CD14-positive monocyte (primary cell): ENCODE data around the gene TMEM40. TPM values are rescaled to one million over a fixed set of nuclear protein-coding genes. Genes with fewer than 3 reads are reported as not detected.

Experiments used
- DNase-seq, 3 donors: peaks; one replicate each; pipeline ENCODE4 v3.0.0-alpha.2; 2011 to 2022
- H2AFZ ChIP-seq: 2 replicates; pipeline ENCODE4 v1.6.0; 2012; ENCODE audit warnings: mild to moderate bottlenecking, low read depth, low read length, inconsistent platforms; ENCODE audit not compliant: insufficient read depth, poor library complexity, severe bottlenecking
- H3K27ac ChIP-seq, 2 donors: 1 replicate in 1 of 2; 2 replicates in 1 of 2; pipeline ENCODE4 v1.5.1; 2012 to 2013; ENCODE audit warnings: low read length in 2 of 2, control low read depth in 1 of 2, inconsistent platforms in 1 of 2, low read depth in 1 of 2, mild to moderate bottlenecking in 1 of 2
- H3K27me3 ChIP-seq, 2 donors: one replicate each; pipeline versions ENCODE4 v1.6.0 to v1.6.1; 2011 to 2013; ENCODE audit warnings: low read length in 2 of 2; ENCODE audit not compliant: control insufficient read depth in 2 of 2, insufficient read depth in 2 of 2
- H3K36me3 ChIP-seq, 2 donors: replicated peaks in 1 of 2; 1 replicate in 1 of 2; 2 replicates in 1 of 2; pipeline versions ENCODE4 v1.5.1 to v1.6.1; 2012 to 2013; ENCODE audit warnings: low read length in 2 of 2, control low read depth in 1 of 2, inconsistent platforms in 1 of 2, mild to moderate bottlenecking in 1 of 2; ENCODE audit not compliant: insufficient read depth in 2 of 2, control insufficient read depth in 1 of 2
- H3K4me1 ChIP-seq, 2 donors: 1 replicate in 1 of 2; 2 replicates in 1 of 2; pipeline versions ENCODE4 v1.5.1 to v1.6.1; 2012 to 2013; ENCODE audit warnings: low read length in 2 of 2, control low read depth in 1 of 2, inconsistent platforms in 1 of 2, mild to moderate bottlenecking in 1 of 2, moderate library complexity in 1 of 2; ENCODE audit not compliant: insufficient read depth in 2 of 2, control insufficient read depth in 1 of 2
- H3K4me2 ChIP-seq: replicated peaks from 2 replicates; pipeline ENCODE3; 2012; ENCODE audit warnings: low read length, moderate library complexity, mild to moderate bottlenecking; ENCODE audit not compliant: poor library complexity, severe bottlenecking; ENCODE audit errors: extremely low read depth
- H3K4me3 ChIP-seq, 3 experiments: fragments of 200-600 bp in 1 of 3; sonication (generic) in 1 of 3; replicated peaks in 1 of 3; 1 replicate in 2 of 3; 2 replicates in 1 of 3; pipeline ENCODE4 v1.5.1; 2011 to 2013; ENCODE audit warnings: low read length in 3 of 3, mild to moderate bottlenecking in 3 of 3, control low read depth in 2 of 3, low read depth in 2 of 3, inconsistent platforms in 1 of 3, moderate library complexity in 1 of 3
- H3K79me2 ChIP-seq: 2 replicates; pipeline ENCODE4 v1.6.0; 2012; ENCODE audit warnings: mild to moderate bottlenecking, control low read depth, inconsistent platforms, low read length, moderate library complexity; ENCODE audit not compliant: insufficient read depth
- H3K9ac ChIP-seq: 2 replicates; pipeline ENCODE4 v1.6.0; 2017; ENCODE audit warnings: low read length, mild to moderate bottlenecking; ENCODE audit not compliant: insufficient read depth, poor library complexity, severe bottlenecking
- H3K9me3 ChIP-seq, 2 donors: replicated peaks in 1 of 2; 1 replicate in 1 of 2; 2 replicates in 1 of 2; pipeline versions ENCODE4 v1.5.1 to v1.6.1; 2012 to 2013; ENCODE audit warnings: low read length in 2 of 2, control low read depth in 1 of 2; ENCODE audit not compliant: control insufficient read depth in 1 of 2, insufficient read depth in 1 of 2
- H4K20me1 ChIP-seq: 2 replicates; pipeline ENCODE4 v1.6.0; 2012; ENCODE audit warnings: mild to moderate bottlenecking, low read length, control low read depth, moderate library complexity; ENCODE audit not compliant: insufficient read depth
- H3K27ac Mint-ChIP-seq, 7 donors: one replicate each; pipeline ENCODE4 v1.8.0; 2020; ENCODE audit warnings: mild to moderate bottlenecking in 7 of 7, mixed read lengths in 7 of 7, moderate library complexity in 6 of 7, inconsistent platforms in 2 of 7
- H3K27me3 Mint-ChIP-seq, 3 donors: one replicate each; pipeline ENCODE4 v1.8.0; 2021 to 2022; ENCODE audit warnings: low read depth in 3 of 3, mild to moderate bottlenecking in 3 of 3, mixed read lengths in 3 of 3, moderate library complexity in 3 of 3, inconsistent platforms in 1 of 3
- H3K36me3 Mint-ChIP-seq, 2 donors: one replicate each; pipeline ENCODE4 v1.8.0; 2020; ENCODE audit warnings: mixed read lengths in 2 of 2, inconsistent platforms in 1 of 2, mild to moderate bottlenecking in 1 of 2
- H3K4me1 Mint-ChIP-seq: one replicate; pipeline ENCODE4 v1.8.0; 2020; ENCODE audit warnings: mild to moderate bottlenecking, mixed read lengths
- H3K4me3 Mint-ChIP-seq, 2 donors: one replicate each; pipeline ENCODE4 v1.8.0; 2020; ENCODE audit warnings: mild to moderate bottlenecking in 2 of 2, mixed read lengths in 2 of 2, moderate library complexity in 1 of 2
- H3K9me3 Mint-ChIP-seq, 7 donors: one replicate each; pipeline ENCODE4 v1.8.0; 2020 to 2022; ENCODE audit warnings: mixed read lengths in 7 of 7, mild to moderate bottlenecking in 6 of 7, moderate library complexity in 6 of 7, inconsistent platforms in 2 of 7
- WGBS: methylation state at CpG from one replicate; pipeline ENCODE4 v1.1.5; 2013; ENCODE audit warnings: missing lambda C conversion rate; ENCODE audit not compliant: insufficient coverage; 5-methylcytosine and 5-hydroxymethylcytosine counted together
- intact Hi-C, 2 donors: fragments of 100-400 bp; cut with micrococcal nuclease; formaldehyde crosslinking; loops; one replicate each; pipeline versions ENCODE4 v1.15.0 to v1.15.1; 2023
- polyA plus RNA-seq, 3 donors: library from polyadenylated mRNA; depleted of rRNA in 1 of 3; unstranded in 2 of 3; stranded (reverse) in 1 of 3; fragments of 300-500 nt in 2 of 3; fragments of >200 nt in 1 of 3; fragmentation: Illumina TruSeq in 2 of 3; gene quantifications; 1 replicate in 2 of 3; 2 replicates in 1 of 3; pipeline ENCODE4 v1.2.3, GENCODE V29; 2012 to 2021
- TF ChIP-seq, protein P1 (sequence below): fragments of 200-600 bp; IDR thresholded peaks from one replicate; pipeline ENCODE4 v1.8.0; 2022; ENCODE audit warnings: antibody characterized with exemption, mild to moderate bottlenecking

The TMEM40 gene
- polyA plus RNA-seq, 3 donors, result 0.92 TPM; not detected in 2

GRCh38 chr3:12759693-12760565 lies 870 bp upstream of the TMEM40 start:
- Histone ChIP-seq H4K20me1 (no peaks in the 10 kb centered on the region), H3K9ac (no peak overlapping the region), H3K4me3 (no peak overlapping the region), H3K9me3 (no peaks in the 10 kb centered on the region), H3K36me3 (no peaks in the 10 kb centered on the region), H3K79me2 (no peaks in the 10 kb centered on the region), H3K4me2 (no peak overlapping the region), H3K4me1 (no peaks in the 10 kb centered on the region), H3K27me3 (no peaks in the 10 kb centered on the region), H3K27ac (no peak overlapping the region), H2AFZ (no peak overlapping the region)
- intact Hi-C loops, result no loop called here
- peaks cover 3% of the 10 kb centered on the region for H3K4me1 Mint-ChIP-seq
- no peaks in the 10 kb centered on the region for H3K36me3 Mint-ChIP-seq
- DNase-seq, result no peak
- 86% methylated on average over 7 of the region's 8 CpGs for WGBS
- TF ChIP-seq, protein P1, sequence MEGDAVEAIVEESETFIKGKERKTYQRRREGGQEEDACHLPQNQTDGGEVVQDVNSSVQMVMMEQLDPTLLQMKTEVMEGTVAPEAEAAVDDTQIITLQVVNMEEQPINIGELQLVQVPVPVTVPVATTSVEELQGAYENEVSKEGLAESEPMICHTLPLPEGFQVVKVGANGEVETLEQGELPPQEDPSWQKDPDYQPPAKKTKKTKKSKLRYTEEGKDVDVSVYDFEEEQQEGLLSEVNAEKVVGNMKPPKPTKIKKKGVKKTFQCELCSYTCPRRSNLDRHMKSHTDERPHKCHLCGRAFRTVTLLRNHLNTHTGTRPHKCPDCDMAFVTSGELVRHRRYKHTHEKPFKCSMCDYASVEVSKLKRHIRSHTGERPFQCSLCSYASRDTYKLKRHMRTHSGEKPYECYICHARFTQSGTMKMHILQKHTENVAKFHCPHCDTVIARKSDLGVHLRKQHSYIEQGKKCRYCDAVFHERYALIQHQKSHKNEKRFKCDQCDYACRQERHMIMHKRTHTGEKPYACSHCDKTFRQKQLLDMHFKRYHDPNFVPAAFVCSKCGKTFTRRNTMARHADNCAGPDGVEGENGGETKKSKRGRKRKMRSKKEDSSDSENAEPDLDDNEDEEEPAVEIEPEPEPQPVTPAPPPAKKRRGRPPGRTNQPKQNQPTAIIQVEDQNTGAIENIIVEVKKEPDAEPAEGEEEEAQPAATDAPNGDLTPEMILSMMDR, result no peak
- H3K4me3 Mint-ChIP-seq, result no peak overlapping the region
- no peaks in the 10 kb centered on the region for H3K9me3 Mint-ChIP-seq
- no peak overlapping the region for H3K27ac Mint-ChIP-seq
- H3K27me3 Mint-ChIP-seq, result peaks cover 3 to 11% (median 5%) of the 10 kb centered on the region in 3 donors

DNA sequence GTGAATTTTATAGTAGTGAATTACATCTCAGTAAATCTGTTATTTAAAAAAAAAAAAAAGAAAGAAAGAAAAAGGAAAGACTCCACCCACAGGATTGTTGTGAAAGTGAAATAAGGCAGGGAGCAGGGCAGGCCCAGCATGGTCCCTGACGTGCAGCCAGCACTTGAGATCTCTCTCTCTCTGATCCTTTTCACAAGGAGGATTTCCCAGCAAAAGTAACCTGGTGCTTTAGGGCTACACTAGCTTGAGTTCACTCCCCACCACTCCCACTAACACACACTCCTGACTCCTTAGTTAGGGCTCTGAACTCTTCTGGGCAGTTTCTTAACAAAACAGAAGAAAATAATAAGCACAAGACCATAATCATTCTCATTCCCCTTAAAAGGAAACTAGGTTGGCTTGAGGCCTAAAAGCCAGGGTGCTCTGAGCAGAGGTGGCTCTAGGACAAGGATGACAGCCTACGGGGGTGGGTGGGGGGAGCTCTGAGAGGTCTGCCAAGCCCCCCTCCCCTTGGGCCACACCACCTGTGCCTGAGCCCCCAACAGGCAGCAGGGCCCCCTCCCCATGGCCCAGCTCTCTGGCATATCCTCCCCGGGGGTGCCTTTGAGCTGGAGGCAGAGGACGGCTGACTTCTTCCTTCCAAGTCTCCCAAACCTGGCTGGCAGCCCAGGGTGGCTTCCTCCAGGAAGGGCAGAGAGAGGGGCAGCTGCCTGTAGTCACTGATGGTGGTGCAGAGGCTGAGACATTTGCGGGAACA lies 856 bp downstream of the TMEM40 start:
- Histone ChIP-seq H2AFZ (peak overlapping the region; percentile 41), H3K4me3 (no peak overlapping the region), H3K9ac (no peak overlapping the region), H3K79me2 (no peaks in the 10 kb centered on the region), H3K9me3 (no peaks in the 10 kb centered on the region), H4K20me1 (no peaks in the 10 kb centered on the region), H3K27ac (no peak overlapping the region), H3K4me1 (no peaks in the 10 kb centered on the region), H3K27me3 (no peaks in the 10 kb centered on the region), H3K4me2 (no peak overlapping the region), H3K36me3 (no peaks in the 10 kb centered on the region)
- TF ChIP-seq, protein P1, result no peak
- intact Hi-C loops, result no loop called here
- Mint-ChIP-seq H3K9me3 (no peaks in the 10 kb centered on the region), H3K27ac (peak overlapping the region in 1 of 7 donors; percentile 36), H3K4me1 (peaks cover 3% of the 10 kb centered on the region), H3K27me3 (peaks cover 2 to 18% (median 4%) of the 10 kb centered on the region in 3 donors), H3K4me3 (no peak overlapping the region), H3K36me3 (no peaks in the 10 kb centered on the region)
- no CpG with 5 or more reads among the region's 5 CpGs for WGBS
- DNase-seq, result no peak
